GM11168 (cell line): ENCODE measurements around the gene DOK7.

Experiments used
- in situ Hi-C: fragments of 300-500 bp; cut with MboI; formaldehyde crosslinking; loops from one replicate; pipeline ENCODE4 v1.12.0; 2022; ENCODE audit warnings: low sequenced_read_pairs; ENCODE audit not compliant: unreplicated experiment

DOK7 gene

DNA sequence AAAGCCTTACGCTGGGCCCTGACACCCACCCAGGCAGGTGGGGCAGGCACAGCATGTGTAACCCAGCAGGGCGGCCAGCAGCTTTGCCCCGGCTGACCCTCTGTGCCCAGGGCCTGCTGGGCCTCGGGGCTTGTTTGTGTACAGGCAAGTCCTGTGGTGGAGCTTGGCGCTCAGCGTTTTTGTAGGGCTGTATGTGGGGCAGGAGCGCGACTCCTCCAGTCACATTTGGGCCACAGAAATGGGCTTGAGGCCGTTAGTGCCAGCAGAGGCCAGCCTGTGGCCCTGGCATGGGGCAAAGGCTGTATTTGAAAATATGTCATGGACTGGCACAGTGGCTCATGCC lies 36.0 kb upstream of the DOK7 start:
- in situ Hi-C loops, result no loop called here

GRCh38 chr4:3427706-3428446 lies 35.2 kb upstream of the DOK7 start:
- in situ Hi-C loops, result no loop called here

DNA sequence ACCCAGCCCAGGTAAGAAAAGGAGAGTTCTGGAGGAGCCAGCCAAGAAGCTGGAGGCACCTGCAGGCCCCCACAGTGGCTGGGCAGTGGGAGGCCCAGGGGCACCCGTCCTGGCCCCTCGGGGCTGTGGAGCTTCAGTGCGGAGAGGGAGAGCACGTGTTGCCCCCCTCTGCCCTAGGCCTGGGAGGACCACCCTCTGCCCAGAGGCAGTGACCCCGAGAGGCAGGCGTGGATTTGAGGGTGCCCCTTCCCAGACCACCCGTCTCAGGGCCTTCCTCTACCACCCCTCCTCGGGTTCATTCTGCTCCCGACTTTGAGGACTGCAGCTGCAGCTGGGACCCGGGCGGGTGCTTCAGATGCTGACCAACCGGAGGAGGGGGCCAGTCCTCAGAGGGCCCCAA lies 33.5 kb upstream of the DOK7 start:
- in situ Hi-C loops, result loop anchor here (10.0 kb wide), 1 partner anchor 45 kb away; no protein-coding TSS in a partner anchor

DNA sequence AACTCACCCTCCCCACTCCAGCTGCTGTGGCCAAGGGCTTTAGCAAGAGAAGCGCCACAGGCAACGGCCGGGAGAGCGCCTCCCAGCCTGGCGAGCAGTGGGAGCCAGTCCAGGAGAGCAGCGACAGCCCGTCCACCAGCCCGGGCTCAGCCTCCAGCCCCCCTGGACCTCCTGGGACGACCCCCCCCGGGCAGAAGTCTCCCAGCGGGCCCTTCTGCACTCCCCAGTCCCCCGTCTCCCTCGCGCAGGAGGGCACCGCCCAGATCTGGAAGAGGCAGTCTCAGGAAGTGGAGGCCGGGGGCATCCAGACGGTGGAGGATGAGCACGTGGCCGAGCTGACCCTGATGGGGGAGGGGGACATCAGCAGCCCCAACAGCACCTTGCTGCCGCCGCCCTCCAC lies 32.6 kb upstream of the DOK7 start:
- in situ Hi-C loops, result loop anchor here (10.0 kb wide), 1 partner anchor 46 kb away; no protein-coding TSS in a partner anchor

- in situ Hi-C loops, result loop anchor here (10.0 kb wide), 1 partner anchor 47 kb away; no protein-coding TSS in a partner anchor
These were observed 31.6 kb upstream of the DOK7 start for GRCh38 chr4:3431446-3431993.

- in situ Hi-C loops, result loop anchor here (10.0 kb wide), 1 partner anchor 48 kb away; no protein-coding TSS in a partner anchor
These were observed 30.7 kb upstream of the DOK7 start for GRCh38 chr4:3432381-3432790.

GRCh38 chr4:3433138-3433869 lies 29.8 kb upstream of the DOK7 start:
- in situ Hi-C loops, result loop anchor here (10.0 kb wide), 1 partner anchor 49 kb away; no protein-coding TSS in a partner anchor

DNA sequence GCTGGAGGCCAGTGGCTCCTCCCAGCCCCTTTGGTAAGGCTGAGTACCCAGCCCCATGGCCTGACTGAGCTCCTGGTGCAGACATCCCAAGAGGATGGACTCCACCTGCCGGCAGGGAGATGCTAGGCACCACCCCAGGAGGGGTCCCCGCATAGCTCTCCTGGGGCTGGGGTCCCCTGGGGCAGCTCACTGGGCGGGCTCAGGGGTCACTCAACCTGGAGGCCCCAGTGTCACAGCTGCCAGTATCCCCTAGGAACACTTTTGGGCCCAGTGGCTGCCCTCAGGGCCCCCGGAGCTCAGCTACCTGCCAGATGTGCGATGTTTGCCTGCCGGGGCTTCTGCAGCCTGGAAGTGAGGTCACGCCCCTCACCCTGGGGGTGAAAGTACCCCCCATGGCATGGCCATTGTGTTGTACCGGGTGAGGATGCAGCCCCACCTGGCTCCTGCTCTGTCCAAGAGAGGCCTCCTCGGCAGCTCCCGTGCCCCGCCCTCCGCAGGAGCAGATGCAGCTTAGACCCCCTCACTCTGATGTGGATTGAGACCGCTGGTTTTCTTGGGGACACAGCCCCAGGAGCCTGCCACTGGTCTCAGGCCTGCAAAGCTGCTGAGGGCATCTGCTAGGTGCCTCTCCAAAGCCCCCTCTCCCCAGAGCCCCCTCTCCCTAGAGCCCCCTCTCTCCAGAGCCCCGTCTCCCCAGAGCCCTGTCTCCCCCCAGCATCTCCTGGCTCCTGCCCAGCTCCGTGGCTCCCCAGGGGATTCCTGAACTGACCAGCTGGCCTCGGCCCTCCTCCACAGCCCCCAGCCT lies 28.0 kb upstream of the DOK7 start:
- in situ Hi-C loops, result loop anchor here (10.0 kb wide), 1 partner anchor 50 kb away; no protein-coding TSS in a partner anchor

- in situ Hi-C loops, result loop anchor here (10.0 kb wide), 1 partner anchor 51 kb away; no protein-coding TSS in a partner anchor
These were observed 27.5 kb upstream of the DOK7 start for GRCh38 chr4:3435686-3435956.

DNA sequence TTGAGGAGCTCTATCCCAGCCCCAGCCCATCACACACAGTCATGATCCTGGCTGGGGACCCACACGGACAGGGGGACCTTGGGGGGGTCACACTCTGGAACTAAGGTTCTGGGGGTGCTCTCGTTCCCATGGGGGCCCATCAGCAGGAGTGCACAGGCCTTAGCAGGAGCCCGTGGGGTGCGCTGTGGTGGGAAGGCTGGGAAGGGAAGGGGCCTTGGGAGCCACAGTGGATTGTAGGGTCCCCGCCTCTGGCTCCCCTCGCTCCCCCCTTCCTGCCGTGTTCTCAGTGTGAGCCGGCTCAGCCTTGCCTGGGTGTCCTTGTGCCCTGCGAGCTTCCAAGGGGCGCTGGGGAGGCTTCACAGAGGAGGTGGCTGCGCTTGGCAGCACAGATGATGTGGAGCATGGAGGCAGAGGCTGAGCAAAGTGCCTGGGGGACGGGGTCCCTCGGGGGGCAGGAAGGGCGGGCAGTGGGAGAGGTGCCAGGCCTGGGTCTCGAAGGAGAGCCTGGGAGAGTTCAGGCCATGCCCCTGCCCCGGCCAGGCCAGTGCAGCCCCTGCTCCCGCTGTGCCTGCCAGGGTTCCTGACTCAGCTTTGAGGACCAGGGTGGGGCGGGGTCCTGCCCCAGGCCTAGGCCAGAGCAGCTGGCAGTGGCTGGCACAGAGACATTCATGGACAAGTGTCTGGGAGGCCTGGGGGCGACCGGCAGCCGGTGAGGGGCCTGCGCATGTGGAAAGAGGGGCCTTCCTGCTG lies 26.9 kb upstream of the DOK7 start:
- in situ Hi-C loops, result loop anchor here (10.0 kb wide), 1 partner anchor 51 kb away; no protein-coding TSS in a partner anchor

DNA sequence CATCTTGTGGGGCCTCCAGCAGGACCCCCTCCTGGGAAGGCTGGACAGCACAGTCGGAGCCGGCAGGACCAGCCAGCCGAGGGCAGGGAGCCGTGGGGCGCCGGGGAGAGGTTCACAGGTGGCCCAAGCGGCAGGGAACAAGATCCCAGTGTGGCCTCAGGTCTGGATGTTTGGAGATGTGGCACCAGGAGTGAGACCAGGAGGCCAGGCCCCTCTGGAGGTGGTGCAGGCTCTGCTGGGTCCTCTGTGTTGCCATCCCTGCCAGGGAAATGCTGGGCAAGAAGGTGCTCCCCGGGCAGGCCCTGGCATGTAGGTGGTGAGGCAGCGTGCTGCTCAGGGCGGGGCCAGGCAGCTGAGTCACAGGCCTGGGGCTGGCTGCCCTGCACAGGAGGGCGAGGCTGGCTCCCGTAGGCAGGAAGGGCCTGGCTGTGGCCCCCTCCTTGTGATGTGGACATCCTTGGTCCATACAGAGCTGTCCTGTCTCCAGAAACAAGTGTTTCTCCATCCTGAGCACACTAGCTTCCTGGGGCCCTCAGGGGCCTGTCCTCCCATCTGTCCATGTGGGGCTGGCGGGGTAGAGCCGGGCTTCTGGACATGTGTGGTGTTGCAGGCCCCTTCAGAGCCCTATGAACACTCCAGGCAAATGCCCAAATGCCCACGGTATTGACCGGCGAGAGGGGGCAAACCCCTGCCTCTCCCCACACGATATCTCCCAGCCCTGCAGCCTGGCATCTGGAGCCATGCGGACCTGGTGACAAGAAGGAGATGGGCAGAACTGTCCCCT lies 26.1 kb upstream of the DOK7 start:
- in situ Hi-C loops, result loop anchor here (10.0 kb wide), 1 partner anchor 52 kb away; no protein-coding TSS in a partner anchor

GRCh38 chr4:3437582-3437936 lies 25.5 kb upstream of the DOK7 start:
- in situ Hi-C loops, result loop anchor here (10.0 kb wide), 1 partner anchor 53 kb away; no protein-coding TSS in a partner anchor

DNA sequence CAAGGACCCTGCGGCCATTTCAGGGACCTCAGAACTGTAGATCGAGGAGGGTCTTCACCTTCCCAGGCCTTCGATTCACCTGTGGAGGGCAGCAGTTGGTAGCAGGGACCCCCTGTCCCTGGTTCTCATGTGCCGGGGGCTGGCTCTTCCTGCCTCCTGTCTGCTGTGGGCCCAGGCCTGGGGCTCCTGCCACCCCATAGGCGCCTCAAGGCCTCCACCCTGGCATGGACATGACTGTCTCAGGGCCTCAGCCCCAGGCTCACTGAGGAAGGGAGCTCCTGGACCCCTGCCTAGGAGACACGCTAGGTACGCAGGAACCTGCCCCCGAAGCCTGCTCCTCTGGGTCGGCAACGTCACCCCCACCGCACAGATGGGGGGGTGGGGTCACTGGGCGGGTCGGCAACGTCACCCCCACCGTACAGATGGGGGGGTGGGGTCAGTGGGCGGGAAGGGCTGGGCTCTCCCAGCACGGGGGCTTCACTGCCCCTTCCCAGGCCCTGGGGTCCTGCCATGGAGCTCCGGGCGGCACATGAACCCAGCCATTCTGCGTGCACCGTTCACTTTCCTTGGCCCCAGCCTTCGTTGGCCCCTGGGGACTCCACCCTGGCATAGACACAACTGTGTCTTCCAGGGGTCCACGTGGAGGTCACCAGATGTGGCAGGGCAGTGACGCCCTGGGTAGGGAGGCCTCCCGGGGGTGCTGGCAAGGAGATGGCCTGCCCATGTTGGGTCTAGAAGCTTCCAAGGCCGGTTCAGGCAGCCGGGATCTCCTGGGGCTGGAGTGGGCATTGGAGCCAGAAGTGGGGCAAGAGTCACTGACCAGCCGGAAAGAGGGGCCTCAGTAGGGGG lies 24.9 kb upstream of the DOK7 start:
- in situ Hi-C loops, result loop anchor here (10.0 kb wide), 1 partner anchor 53 kb away; no protein-coding TSS in a partner anchor

DNA sequence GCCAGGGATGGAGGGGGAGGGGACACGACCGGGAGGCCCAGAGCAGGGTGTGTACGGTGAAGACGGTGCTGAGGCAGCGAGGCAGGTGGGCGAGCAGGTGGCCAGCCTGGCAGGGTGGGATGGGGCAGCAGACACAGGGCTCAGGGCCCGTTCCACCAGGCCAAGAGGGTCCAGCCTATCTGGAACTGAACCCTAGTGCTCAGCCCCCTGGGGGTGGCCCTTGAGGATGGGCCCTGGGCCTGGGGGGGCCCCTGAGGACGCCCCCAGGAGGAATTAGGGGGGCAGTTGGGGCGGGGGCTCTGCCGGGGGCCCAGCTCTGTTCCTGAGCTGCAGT lies 24.3 kb upstream of the DOK7 start:
- in situ Hi-C loops, result loop anchor here (10.0 kb wide), 1 partner anchor 54 kb away; no protein-coding TSS in a partner anchor

- in situ Hi-C loops, result loop anchor here (10.0 kb wide), 1 partner anchor 55 kb away; no protein-coding TSS in a partner anchor
These were observed 23.7 kb upstream of the DOK7 start for GRCh38 chr4:3439391-3439790.

DNA sequence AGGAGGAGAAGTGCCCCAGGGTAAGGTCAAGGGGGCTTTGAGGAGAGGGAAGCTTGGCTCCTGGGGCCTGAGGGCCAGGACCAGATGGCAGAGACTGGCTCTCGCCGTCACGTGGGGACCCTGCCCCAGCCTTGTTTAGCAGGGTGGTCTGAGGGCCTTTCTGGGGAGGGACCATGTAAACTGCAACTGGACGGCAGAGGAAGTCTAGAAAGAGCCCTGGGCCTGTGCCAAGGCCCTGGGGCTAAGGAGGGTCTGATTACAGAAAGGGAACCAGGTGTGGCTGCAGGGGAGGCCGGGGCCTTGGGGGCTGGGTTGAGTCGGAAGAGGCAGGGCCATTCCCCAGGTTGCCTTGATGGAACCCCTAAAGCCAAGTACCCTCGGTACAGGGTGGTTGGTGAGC lies 23.1 kb upstream of the DOK7 start:
- in situ Hi-C loops, result no loop called here

- in situ Hi-C loops, result no loop called here
These were observed 22.1 kb upstream of the DOK7 start for GRCh38 chr4:3440979-3441500.
